Stomach (tissue), 9 donors: ENCODE data around the gene NPNT. TPM values are rescaled to one million over a fixed set of nuclear protein-coding genes. Genes with fewer than 3 reads are reported as not detected.

ENCODE experiments used
- DNase-seq, 2 donors: peaks; one replicate each; pipeline versions ENCODE4 v3.0.0 to v3.0.0-alpha.2; 2013 to 2019
- H3K27ac ChIP-seq, 5 donors: fragments of 200-600 bp in 4 of 5; sonication (generic) in 4 of 5; one replicate each; pipeline ENCODE4 v1.5.1; 2013 to 2019; ENCODE audit warnings: mild to moderate bottlenecking in 1 of 5, moderate library complexity in 1 of 5
- H3K27me3 ChIP-seq, 3 donors: fragments of 200-600 bp; sonication (generic); one replicate each; pipeline ENCODE4 v1.5.1; 2017 to 2019; ENCODE audit warnings: mixed run types in 1 of 3
- H3K36me3 ChIP-seq, 4 donors: fragments of 200-600 bp; sonication (generic); 1 replicate in 3 of 4; 2 replicates in 1 of 4; pipeline ENCODE4 v1.5.1; 2016 to 2019
- H3K4me1 ChIP-seq, 4 donors: fragments of 200-600 bp; sonication (generic); one replicate each; pipeline ENCODE4 v1.5.1; 2016 to 2019
- H3K4me3 ChIP-seq, 4 donors: fragments of 200-600 bp; sonication (generic) in 3 of 4; one replicate each; pipeline ENCODE4 v1.5.1; 2016 to 2019; ENCODE audit warnings: mild to moderate bottlenecking in 1 of 4
- H3K9me3 ChIP-seq, 4 donors: fragments of 200-600 bp; sonication (generic); one replicate each; pipeline ENCODE4 v1.5.1; 2016 to 2019
- EP300 ChIP-seq: sonication (generic); formaldehyde crosslinking; IDR thresholded peaks from one replicate; pipeline ENCODE4 v1.6.1; 2017; ENCODE audit warnings: antibody characterized with exemption
- POLR2A ChIP-seq, 4 donors: fragments of 450-650 bp; IDR thresholded peaks; one replicate each; pipeline ENCODE4 v1.6.1; 2016; ENCODE audit warnings: antibody characterized with exemption in 4 of 4, control low read depth in 2 of 4, mild to moderate bottlenecking in 1 of 4, moderate library complexity in 1 of 4
- POLR2AphosphoS5 ChIP-seq, 3 donors: sonication (generic); formaldehyde crosslinking; IDR thresholded peaks; one replicate each; pipeline ENCODE4 v1.6.1; 2016; ENCODE audit warnings: antibody characterized with exemption in 3 of 3
- WGBS, 5 donors: extraction: QIAGEN DNeasy Blood & Tissue Kit in 3 of 5; methylation state at CpG; one replicate each; pipeline versions ENCODE4 v1.1.5 to v1.1.7; 2013 to 2018; 5-methylcytosine and 5-hydroxymethylcytosine counted together
- intact Hi-C: fragments of 100-400 bp; cut with DNase I; formaldehyde crosslinking; loops from one replicate; pipeline ENCODE4 v1.15.1; 2023; ENCODE audit warnings: low total_unique reads
- polyA plus RNA-seq, 3 donors: library from polyadenylated mRNA; stranded (reverse); fragments of 200-250 nt; gene quantifications; one replicate each; pipeline ENCODE4 v1.2.3, GENCODE V29; 2013
- total RNA-seq, 5 donors: library from RNA; depleted of rRNA; stranded (reverse); fragments of >200 nt; gene quantifications; one replicate each; pipeline versions ENCODE4 v1.1.0 to v1.2.3, GENCODE V29; 2014 to 2016
- TF ChIP-seq, protein P1 (sequence below), 7 experiments: fragments of 450-650 bp in 4 of 7; fragments of 200-600 bp in 3 of 7; sonication (generic) in 3 of 7; IDR thresholded peaks; one replicate each; pipeline ENCODE4 v1.5.1; 2016 to 2019; ENCODE audit warnings: antibody characterized with exemption in 7 of 7, control low read depth in 2 of 7, mild to moderate bottlenecking in 1 of 7
- donor health status: healthy with polysubstance abuse.
- donor health status: Bipolar disorder and iron deficiency.
- donor health status: healthy.

Gene NPNT
- total and polyA plus RNA-seq, 8 donors = 3.7 to 32.9 (median 12.1) TPM; not detected in 1

DNA sequence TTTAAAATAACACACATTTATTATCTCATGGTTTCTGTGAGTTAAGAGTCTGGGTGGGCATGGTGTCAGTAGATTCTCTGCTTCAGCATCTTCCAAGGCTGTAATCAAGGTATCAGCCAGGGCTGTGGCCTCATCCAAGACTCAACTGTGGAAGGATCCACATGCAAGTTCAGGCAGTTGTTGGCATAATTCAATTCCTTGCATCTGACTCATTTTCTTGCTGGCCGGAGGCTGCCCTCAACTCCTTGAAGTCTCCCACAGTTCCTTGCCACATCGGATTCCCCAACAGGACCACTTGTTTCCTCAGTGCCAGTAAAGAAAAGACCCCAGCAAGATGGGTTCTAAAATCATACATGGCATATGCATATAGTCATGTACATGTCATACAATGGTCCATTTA lies 93.4 kb downstream of the NPNT start:
- Histone ChIP-seq H3K9me3 (peaks cover 0 to 10% (median 5%) of the 10 kb centered on the region in 4 donors), H3K27me3 (no peaks in the 10 kb centered on the region), H3K27ac (no peak overlapping the region), H3K36me3 (no peaks in the 10 kb centered on the region), H3K4me1 (peaks cover 0 to 12% (median 0%) of the 10 kb centered on the region in 4 donors), H3K4me3 (no peak overlapping the region)
- intact Hi-C loops = no loop called here
- DNase-seq = no peak
- WGBS, 5 donors = 51 to 90% (median 64%) methylated on average over 2 of the region's 2 CpGs
- TF ChIP-seq, protein P1, sequence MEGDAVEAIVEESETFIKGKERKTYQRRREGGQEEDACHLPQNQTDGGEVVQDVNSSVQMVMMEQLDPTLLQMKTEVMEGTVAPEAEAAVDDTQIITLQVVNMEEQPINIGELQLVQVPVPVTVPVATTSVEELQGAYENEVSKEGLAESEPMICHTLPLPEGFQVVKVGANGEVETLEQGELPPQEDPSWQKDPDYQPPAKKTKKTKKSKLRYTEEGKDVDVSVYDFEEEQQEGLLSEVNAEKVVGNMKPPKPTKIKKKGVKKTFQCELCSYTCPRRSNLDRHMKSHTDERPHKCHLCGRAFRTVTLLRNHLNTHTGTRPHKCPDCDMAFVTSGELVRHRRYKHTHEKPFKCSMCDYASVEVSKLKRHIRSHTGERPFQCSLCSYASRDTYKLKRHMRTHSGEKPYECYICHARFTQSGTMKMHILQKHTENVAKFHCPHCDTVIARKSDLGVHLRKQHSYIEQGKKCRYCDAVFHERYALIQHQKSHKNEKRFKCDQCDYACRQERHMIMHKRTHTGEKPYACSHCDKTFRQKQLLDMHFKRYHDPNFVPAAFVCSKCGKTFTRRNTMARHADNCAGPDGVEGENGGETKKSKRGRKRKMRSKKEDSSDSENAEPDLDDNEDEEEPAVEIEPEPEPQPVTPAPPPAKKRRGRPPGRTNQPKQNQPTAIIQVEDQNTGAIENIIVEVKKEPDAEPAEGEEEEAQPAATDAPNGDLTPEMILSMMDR (IDR thresholded peaks at IDR 0.05) = no peak
- TF ChIP-seq EP300 (no peak), POLR2AphosphoS5 (IDR thresholded peaks at IDR 0.05) (no peak), POLR2A (IDR thresholded peaks at IDR 0.05) (no peak)

DNA sequence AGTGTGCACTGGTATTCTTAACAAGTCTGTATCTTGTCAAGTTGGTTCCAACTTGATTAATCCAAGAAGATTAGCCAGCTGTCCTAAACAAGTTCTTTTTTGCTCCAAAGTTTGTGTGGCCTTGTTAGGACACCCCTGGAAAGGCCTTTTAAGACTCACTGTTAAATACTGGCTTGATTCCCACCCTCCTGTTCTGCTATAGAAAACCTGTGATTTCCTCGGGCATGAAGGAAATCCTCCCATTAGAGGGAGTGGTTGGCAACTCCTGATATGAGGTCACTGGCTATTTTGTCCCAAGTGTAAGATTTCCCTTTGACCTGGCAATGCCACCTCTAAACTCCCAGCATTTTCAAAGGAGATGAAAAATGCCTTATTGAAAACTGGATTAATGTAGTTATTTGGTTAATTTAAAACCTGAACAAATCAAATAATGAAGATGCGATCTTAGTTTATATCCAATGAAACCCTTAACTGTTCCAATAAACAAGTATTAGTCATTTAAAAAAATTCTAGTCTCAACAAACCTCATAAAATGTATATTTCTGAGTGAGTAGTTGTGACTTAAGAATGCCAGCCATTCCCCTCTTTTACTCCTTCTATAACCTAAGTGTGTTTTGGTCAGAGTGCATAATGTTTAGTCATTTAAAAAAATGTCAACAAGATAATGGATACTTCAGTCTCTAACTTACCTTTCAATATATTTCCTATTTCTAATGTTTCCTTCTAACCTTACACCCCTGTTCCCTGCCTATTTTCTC lies 94.4 kb downstream of the NPNT start:
- Histone ChIP-seq H3K4me1 (peaks cover 0 to 12% (median 0%) of the 10 kb centered on the region in 4 donors), H3K4me3 (no peak overlapping the region), H3K36me3 (no peaks in the 10 kb centered on the region), H3K9me3 (peaks cover 0 to 3% (median under 1%) of the 10 kb centered on the region in 4 donors), H3K27ac (peak overlapping the region in 2 of 5 donors; percentile 33 to 38), H3K27me3 (no peaks in the 10 kb centered on the region)
- intact Hi-C loops = no loop called here
- WGBS, 5 donors = 49 to 55% (median 51%) methylated on average over 2 of the region's 2 CpGs
- TF ChIP-seq, protein P1 (IDR thresholded peaks at IDR 0.05) = no peak
- no peak for TF ChIP-seq POLR2AphosphoS5 (IDR thresholded peaks at IDR 0.05)
- no peak for TF ChIP-seq POLR2A (IDR thresholded peaks at IDR 0.05)
- TF ChIP-seq EP300 = no peak
- peak in 1 of 2 donors; percentile 41 for DNase-seq

DNA sequence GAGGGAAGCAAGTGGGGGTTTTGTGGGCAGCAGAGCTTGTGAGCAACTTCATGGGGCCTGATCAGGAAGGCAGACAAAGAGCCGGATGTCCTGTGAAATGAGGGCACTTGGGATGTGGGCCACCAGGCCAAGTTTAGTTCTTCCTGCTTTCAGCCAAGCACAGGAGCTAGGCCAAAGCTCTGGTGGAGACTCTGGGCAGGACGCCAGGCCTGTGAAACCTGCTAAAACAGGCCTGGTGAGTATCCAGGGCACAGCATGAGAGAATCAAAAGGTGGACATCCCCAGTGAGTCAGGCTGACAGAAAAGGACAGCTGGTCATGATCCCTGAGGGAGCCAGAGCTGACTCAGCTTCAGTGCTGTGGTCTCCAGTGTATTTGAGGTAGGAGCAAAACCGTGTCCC lies 95.7 kb downstream of the NPNT start:
- Histone ChIP-seq H3K27me3 (no peaks in the 10 kb centered on the region), H3K36me3 (no peaks in the 10 kb centered on the region), H3K4me3 (no peak overlapping the region), H3K27ac (peak overlapping the region in 4 of 5 donors; percentile 33 to 47 (median 41)), H3K9me3 (no peaks in the 10 kb centered on the region), H3K4me1 (peaks cover 0 to 12% (median 0%) of the 10 kb centered on the region in 4 donors)
- 34 to 50% (median 39%) methylated on average over 3 of the region's 3 CpGs for WGBS, 5 donors
- peak; percentile 43 to 81 for DNase-seq
- TF ChIP-seq, protein P1 (IDR thresholded peaks at IDR 0.05) = no peak
- no peak for TF ChIP-seq EP300
- TF ChIP-seq POLR2A (IDR thresholded peaks at IDR 0.05) = no peak
- peak in 2 of 3 donors; percentile 17 to 61 for TF ChIP-seq POLR2AphosphoS5 (IDR thresholded peaks at IDR 0.05)
- intact Hi-C loops = no loop called here

DNA sequence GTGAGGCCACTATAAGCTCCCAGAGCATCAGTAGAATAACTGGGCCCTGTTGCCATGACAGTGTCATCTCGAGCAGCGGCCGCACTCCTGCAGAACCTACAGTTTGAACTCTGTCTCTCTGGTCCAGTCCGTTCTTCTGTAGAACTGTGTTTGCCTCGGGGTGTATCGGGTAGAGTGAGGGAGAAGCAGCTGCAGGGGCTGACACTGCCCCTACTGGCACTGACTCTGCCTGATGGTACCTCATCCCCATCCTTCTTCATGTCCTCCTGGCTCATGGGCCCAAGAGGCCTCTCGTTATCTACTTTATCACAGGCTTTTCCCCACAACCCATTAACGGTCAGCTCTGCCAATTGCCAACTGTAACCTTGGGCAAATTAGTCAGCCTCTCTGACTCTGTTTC lies 96.5 kb downstream of the NPNT start:
- H3K27me3 ChIP-seq = no peaks in the 10 kb centered on the region
- no peak for TF ChIP-seq POLR2A (IDR thresholded peaks at IDR 0.05)
- TF ChIP-seq, protein P1 (IDR thresholded peaks at IDR 0.05) = no peak
- TF ChIP-seq EP300 = no peak
- no peak for TF ChIP-seq POLR2AphosphoS5 (IDR thresholded peaks at IDR 0.05)
- intact Hi-C loops = no loop called here
- peak overlapping the region in 1 of 5 donors; percentile 47 for H3K27ac ChIP-seq
- WGBS, 5 donors = 91 to 94% (median 93%) methylated on average over 8 of the region's 8 CpGs
- no peak for DNase-seq
- no peak overlapping the region for H3K4me3 ChIP-seq
- H3K4me1 ChIP-seq = peaks cover 0 to 12% (median 0%) of the 10 kb centered on the region in 4 donors
- no peaks in the 10 kb centered on the region for H3K36me3 ChIP-seq
- no peaks in the 10 kb centered on the region for H3K9me3 ChIP-seq
